Measurements from ENCODE around the gene RPS6KA1. TPM values are rescaled to one million over a fixed set of nuclear protein-coding genes. Genes with fewer than 3 reads are reported as not detected.

Gene RPS6KA1
- total RNA-seq, 1 donor from 2014 or later, result 12.9 TPM

- DNase-seq (ENCODE audit: low spot score) (no peak), ATAC-seq (no peak)
Measured at GRCh38 chr1:26552720-26553119, 23.2 kb downstream of the RPS6KA1 start.

- ATAC-seq (no peak), DNase-seq (ENCODE audit: low spot score) (no peak)
Measured at GRCh38 chr1:26553942-26554682, 24.6 kb downstream of the RPS6KA1 start.

GRCh38 chr1:26554781-26555180, 25.2 kb downstream of the RPS6KA1 start:
- ATAC-seq (no peak), DNase-seq (ENCODE audit: low spot score) (no peak)

GRCh38 chr1:26555550-26555981, 26.0 kb downstream of the RPS6KA1 start:
- DNase-seq (ENCODE audit: low spot score) (no peak), ATAC-seq (no peak)

GRCh38 chr1:26556111-26556510, 26.6 kb downstream of the RPS6KA1 start:
- no peak for ATAC-seq

GRCh38 chr1:26557008-26557407, 27.4 kb downstream of the RPS6KA1 start:
- DNase-seq (ENCODE audit: low spot score) (no peak), ATAC-seq (no peak)

More at GRCh38 chr1:26556111-26556510, 26.6 kb downstream of the RPS6KA1 start:
- no peak for DNase-seq (ENCODE audit: low spot score)

- no peak for ATAC-seq
- DNase-seq (ENCODE audit: low spot score), result no peak
Measured at GRCh38 chr1:26558685-26559048, 29.1 kb downstream of the RPS6KA1 start.

- DNase-seq (ENCODE audit: low spot score), result no peak
- no peak for ATAC-seq
Measured at GRCh38 chr1:26560403-26560780, 30.8 kb downstream of the RPS6KA1 start.

- no peak for DNase-seq (ENCODE audit: low spot score)
Measured at GRCh38 chr1:26570287-26570686, 40.7 kb downstream of the RPS6KA1 start.

GRCh38 chr1:26571381-26571780, 41.8 kb downstream of the RPS6KA1 start:
- no peak for DNase-seq (ENCODE audit: low spot score)

More at GRCh38 chr1:26570287-26570686, 40.7 kb downstream of the RPS6KA1 start:
- ATAC-seq, result no peak

GRCh38 chr1:26574018-26574417, 44.5 kb downstream of the RPS6KA1 start:
- no peak for ATAC-seq
- DNase-seq (ENCODE audit: low spot score), result no peak

More at GRCh38 chr1:26571381-26571780, 41.8 kb downstream of the RPS6KA1 start:
- ATAC-seq, result no peak

- ATAC-seq, result peak; percentile 61
- no peak for DNase-seq (ENCODE audit: low spot score)
Measured at GRCh38 chr1:26574719-26575251, 45.2 kb downstream of the RPS6KA1 start.

GRCh38 chr1:26575348-26575747, 45.8 kb downstream of the RPS6KA1 start:
- ATAC-seq (no peak), DNase-seq (ENCODE audit: low spot score) (no peak)

GRCh38 chr1:26578167-26578566, 48.6 kb downstream of the RPS6KA1 start:
- no peak for DNase-seq (ENCODE audit: low spot score)

GRCh38 chr1:26579681-26580111, 50.1 kb downstream of the RPS6KA1 start:
- DNase-seq (ENCODE audit: low spot score), result no peak
- no peak for ATAC-seq

More at GRCh38 chr1:26578167-26578566, 48.6 kb downstream of the RPS6KA1 start:
- no peak for ATAC-seq

GRCh38 chr1:26580116-26580515, 50.6 kb downstream of the RPS6KA1 start:
- ATAC-seq (no peak), DNase-seq (ENCODE audit: low spot score) (no peak)

GRCh38 chr1:26581287-26581651, 51.7 kb downstream of the RPS6KA1 start:
- no peak for DNase-seq (ENCODE audit: low spot score)
- no peak for ATAC-seq

- DNase-seq (ENCODE audit: low spot score) (no peak), ATAC-seq (no peak)
Measured at GRCh38 chr1:26582053-26582835, 52.7 kb downstream of the RPS6KA1 start.

- DNase-seq (ENCODE audit: low spot score) (no peak), ATAC-seq (no peak)
Measured at GRCh38 chr1:26582836-26583460, 53.4 kb downstream of the RPS6KA1 start.

GRCh38 chr1:26583646-26584485, 54.3 kb downstream of the RPS6KA1 start:
- ATAC-seq, result no peak
- no peak for DNase-seq (ENCODE audit: low spot score)
